Non-pigmented ciliary epithelial cell (primary cell): ENCODE data around the gene POMGNT2.

Experiments used
- DNase-seq: peaks from one replicate; pipeline ENCODE4 v3.0.0-alpha.2; 2010; ENCODE audit warnings: low read depth

Gene POMGNT2

GRCh38 chr3:43043793-43044192 lies 62.1 kb downstream of the POMGNT2 start:
- no peak for DNase-seq

DNA sequence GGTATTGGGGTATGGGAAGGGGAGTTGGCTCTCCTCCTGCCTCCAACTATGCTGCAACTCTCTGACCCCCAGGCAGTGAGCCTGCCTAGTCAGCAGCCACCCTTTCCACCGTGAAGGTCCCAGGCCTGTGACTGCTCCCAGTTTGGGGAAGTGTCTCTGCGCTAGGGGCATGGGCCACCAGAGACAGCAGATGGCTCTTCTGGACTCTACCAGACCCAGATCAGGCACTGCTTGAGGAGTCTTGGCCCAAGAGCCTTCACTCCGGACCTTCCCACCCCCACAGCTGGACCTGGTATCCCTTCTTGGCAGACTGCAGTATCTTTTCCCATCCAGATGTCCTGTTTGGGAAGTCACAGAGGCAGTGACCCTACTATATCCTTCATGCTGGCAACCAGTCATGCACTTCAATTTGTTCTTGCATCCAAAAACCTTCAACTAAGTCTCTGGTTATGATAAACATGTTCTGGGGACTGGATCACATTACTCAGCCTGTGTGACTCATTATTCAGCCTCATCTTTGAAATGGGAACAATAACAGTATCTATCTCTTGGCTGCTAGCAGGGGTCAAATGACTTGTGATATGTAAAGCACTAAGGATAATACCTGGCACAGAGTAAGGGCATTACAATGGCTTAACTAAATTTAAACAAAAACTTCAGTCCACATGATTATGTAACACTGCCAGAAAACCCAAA lies 62.7 kb downstream of the POMGNT2 start:
- no peak for DNase-seq

DNA sequence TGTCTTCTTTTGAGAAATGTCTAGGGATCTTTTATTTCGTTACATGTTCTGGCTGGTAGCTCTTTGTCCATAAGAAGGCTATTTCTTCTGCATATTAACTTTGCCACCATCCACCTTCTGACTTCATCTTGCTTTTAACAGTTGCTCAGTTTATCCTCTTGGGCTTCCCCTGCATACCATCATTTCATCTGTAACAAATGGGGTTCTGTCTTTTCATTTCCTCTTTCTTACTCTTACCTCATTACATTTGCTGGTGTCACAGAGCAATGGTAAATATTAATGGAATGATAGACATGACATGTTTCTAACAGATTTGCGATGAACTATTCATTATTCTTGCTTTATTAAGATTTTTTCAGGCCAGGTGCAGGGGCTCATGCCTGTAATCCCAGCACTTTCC lies 64.4 kb downstream of the POMGNT2 start:
- no peak for DNase-seq

DNA sequence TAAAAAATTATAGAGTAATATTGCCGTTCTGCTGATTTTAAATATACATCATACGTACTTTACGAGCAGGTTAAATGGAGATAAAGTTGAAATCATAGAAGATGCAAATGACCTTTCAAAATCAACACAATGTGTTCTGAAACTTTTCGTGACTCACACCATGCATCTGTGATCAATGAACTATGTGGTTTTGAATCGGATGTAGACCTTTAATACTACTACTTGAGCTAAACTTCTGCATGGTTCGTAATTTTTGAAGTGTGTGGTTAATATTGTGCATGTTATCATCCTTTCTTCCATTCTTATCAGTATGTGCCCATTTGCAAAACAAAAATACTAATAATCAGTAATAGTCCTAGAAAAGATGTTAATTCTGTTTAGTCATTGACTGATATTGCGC lies 67.9 kb downstream of the POMGNT2 start:
- DNase-seq, result no peak

DNA sequence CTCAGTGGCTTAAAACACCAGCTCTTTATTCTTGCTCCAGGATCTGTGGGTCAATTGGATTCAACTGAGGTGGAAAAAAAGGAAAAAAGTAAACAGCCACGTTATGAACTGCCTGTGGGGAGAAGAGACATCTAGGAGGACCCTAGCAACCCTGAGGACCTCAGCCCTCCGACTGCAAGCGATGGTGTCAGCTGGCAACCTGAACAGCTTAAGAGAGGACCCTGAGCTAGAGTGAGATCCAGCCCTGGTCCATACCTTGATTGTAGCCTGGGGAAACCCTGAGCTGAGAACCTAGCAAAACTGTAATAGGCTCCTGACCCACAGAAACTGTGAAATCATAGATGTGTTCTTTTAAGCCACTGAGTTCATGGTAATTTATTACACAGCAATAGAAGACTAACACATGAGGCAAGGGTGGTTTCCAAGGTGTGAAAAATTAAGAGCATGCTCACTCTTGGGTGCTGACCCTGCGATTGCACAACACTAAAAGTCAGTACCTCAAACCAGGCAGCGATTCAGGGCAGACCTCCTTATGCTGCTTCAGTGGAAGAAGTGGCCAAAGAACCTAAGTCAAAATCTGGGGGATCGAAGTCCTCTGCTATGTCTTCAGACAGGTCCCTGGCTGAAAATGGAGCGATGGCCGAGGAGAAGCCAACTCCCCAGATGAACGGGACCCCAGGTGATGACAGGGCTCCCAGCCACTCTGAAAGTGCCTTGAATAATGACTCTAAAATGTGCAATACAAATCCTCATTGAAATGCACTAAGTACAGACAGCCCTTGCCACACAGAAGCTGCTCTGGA lies 69.1 kb downstream of the POMGNT2 start:
- no peak for DNase-seq

- no peak for DNase-seq
Measured at GRCh38 chr3:43035801-43036365, 70.0 kb downstream of the POMGNT2 start.

DNA sequence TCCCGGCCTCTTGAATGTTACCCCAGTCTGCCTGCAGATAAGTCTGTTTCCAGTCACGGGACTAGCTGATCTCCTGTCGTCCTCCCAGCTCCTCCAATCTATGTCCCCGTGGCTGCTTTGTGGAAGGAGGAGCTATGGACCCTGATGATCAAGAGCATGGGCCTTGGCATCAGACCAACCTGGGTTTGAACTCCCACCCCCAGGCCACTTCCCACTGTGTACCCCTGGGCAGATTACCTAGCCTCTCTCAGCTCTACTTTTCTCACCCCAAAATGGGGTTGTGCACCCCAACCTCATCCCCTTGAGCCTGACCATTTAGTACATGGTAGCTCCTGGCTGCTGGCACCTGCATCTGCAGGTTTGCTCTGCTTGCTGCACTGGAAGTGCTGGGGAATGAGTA lies 71.0 kb downstream of the POMGNT2 start:
- DNase-seq, result no peak

- DNase-seq, result no peak
Measured at GRCh38 chr3:43034200-43034599, 71.7 kb downstream of the POMGNT2 start.

DNA sequence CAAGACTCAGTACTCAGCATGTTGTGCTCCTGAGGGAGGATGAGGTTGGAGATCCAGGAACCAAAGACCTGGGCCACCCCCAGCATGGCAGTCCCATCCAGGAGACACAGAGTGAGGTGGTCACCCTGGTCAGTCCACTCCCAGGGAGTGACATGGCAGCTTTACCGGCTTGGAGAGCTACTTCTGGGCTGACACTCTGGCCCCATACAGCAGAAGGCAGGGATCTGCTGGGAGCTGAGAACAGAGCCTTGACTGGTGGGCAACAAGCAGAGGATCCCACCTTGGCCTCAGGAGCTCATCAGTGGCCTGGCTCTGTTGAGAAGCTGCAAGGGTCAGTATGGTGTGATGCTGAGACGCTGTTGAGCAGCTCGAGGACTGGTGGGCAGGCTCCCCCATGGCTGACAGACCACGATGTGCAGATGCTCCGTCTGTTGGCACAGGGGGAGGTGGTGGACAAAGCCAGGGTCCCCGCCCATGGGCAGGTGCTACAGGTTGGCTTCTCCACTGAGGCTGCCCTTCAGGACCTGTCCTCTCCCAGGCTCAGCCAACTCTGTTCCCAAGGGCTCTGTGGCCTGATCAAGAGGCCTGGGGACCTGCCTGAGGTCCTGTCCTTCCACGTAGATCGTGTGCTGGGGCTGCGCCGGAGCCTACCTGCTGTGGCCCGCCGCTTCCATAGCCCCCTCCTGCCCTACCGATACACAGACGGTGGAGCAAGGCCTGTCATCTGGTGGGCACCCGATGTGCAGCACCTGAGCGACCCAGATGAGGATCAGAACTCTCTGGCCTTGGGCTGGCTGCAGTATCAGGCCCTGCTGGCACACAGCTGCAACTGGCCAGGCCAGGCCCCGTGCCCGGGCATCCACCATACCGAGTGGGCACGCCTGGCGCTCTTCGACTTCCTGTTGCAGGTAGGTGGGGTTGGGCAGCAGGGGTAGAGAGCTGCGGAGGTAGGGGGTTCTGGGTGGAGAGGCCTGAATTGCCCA lies 72.9 kb downstream of the POMGNT2 start:
- DNase-seq, result no peak

DNA sequence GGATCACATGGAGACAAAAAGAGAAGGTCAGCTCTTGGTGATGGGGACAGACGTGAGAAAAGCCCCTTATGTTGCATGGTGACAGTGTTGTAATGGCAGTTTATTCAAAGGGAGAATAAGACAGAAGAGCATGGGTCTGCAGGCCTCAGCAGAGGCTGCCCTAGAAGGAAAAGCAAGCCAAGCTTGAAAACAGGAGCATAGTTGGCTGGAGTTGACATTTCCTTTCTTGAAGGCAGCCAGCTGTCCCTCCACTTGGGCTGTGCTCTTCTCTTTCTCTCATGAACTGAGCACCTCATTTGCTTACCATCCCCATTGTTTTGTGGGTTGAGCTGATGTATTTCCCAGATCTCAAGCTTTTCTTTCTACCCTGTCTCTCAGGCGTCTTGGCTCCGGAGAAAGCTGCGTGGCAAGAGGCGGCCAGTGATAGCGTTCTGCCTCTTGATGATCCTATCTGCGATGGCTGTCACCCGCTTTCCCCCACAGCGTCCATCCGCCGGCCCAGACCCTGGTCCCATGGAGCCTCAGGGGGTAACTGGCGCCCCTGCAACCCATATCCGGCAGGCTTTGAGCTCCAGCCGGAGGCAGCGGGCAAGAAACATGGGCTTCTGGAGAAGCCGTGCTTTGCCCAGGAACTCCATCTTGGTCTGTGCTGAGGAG lies 73.9 kb downstream of the POMGNT2 start:
- no peak for DNase-seq

DNA sequence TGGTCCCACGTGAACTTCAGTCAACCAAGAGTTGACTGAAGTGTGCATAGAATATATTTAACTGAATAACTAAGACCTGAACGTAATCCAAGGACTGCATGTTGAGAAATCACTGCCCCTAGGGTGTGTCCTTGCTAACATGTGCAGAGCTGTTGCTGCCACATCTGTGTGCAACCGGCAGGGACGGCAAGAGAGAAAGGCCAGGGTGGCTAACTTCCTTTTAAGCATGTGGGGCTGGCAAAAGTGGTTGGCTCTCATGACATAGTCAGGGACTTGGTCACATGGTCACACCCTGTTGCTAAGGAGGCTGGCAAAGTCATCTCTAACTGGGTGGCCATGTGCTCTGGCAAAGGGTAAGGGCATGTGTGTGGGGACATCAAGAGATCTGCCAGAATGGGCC lies 74.4 kb downstream of the POMGNT2 start:
- no peak for DNase-seq

DNA sequence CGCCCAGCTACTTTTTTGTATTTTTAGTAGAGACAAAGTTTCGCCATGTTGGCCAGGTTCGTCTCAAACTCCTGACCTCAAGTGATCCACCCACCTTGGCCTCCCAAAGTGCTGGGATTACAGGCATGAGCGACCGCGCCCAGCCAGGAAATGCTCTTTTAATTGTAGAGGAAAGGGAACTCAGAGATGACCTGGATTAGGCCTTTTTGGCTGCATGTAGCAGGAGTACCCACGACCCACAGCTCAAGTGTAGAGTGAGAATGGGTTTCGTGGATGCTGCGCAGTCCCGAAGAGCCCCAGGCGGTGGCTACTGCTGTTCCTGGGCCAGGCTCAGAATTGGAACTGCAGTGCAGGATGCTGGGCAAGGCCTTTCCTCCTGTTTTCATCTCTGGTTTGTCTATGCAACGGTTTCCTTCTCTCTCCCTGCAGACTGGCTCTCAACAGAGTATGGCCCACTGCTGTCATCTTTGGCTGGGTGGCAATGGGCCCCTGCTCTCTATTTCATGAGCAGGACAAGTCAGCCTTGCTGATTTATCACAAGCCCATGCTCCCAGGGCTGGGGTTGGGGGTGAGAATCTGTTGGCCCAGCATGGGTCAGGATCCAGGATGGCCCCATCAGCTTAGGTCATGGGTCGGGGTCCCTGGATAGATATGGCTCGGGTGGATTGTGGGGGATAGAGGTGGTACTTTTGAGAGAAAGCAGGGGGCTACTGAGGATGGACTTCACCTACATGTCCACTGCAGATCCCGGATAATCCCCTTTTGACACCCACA lies 75.5 kb downstream of the POMGNT2 start:
- DNase-seq, result no peak
